Upper lobe of left lung (tissue), 6 donors: ENCODE measurements around the gene PLXNA4. TPM values are rescaled to one million over a fixed set of nuclear protein-coding genes. Genes with fewer than 3 reads are reported as not detected.

Source experiments
- ATAC-seq, 2 donors: fragments of 200-7000 bp; cut with Tn5 transposase; one replicate each; pipeline ENCODE4 v1.9.1; 2022; ENCODE audit warnings: mild to moderate bottlenecking in 2 of 2, moderate library complexity in 2 of 2; ENCODE audit not compliant: low FRiP score in 2 of 2
- DNase-seq, 2 donors: peaks; one replicate each; pipeline ENCODE4 v3.0.0-alpha.2; 2019 to 2020
- H3K27ac ChIP-seq, 4 donors: fragments of 200-600 bp; sonication (generic); one replicate each; pipeline ENCODE4 v1.5.1; 2016 to 2019
- H3K27me3 ChIP-seq, 4 donors: fragments of 200-600 bp; sonication (generic); one replicate each; pipeline ENCODE4 v1.5.1; 2017 to 2019
- H3K36me3 ChIP-seq, 4 donors: fragments of 200-600 bp; sonication (generic); one replicate each; pipeline ENCODE4 v1.5.1; 2016 to 2019
- H3K4me1 ChIP-seq, 4 donors: fragments of 200-600 bp; sonication (generic); one replicate each; pipeline ENCODE4 v1.5.1; 2018 to 2019
- H3K4me3 ChIP-seq, 4 donors: fragments of 200-600 bp; sonication (generic); one replicate each; pipeline ENCODE4 v1.5.1; 2017 to 2019; ENCODE audit warnings: mild to moderate bottlenecking in 2 of 4, moderate library complexity in 1 of 4
- H3K9me3 ChIP-seq, 4 donors: fragments of 200-600 bp; sonication (generic); one replicate each; pipeline ENCODE4 v1.5.1; 2018 to 2019
- CTCF ChIP-seq, 6 experiments: fragments of 450-650 bp in 4 of 6; fragments of 200-600 bp in 2 of 6; sonication (generic) in 2 of 6; IDR thresholded peaks; one replicate each; pipeline ENCODE4 v1.5.1; 2016 to 2019; ENCODE audit warnings: antibody characterized with exemption in 6 of 6
- EP300 ChIP-seq, 4 donors: sonication (generic); formaldehyde crosslinking; IDR thresholded peaks; one replicate each; pipeline ENCODE4 v1.5.1; 2017; ENCODE audit warnings: antibody characterized with exemption in 4 of 4, control low read depth in 2 of 4
- POLR2A ChIP-seq, 4 donors: fragments of 450-650 bp; IDR thresholded peaks; one replicate each; pipeline ENCODE4 v1.5.1; 2016 to 2017; ENCODE audit warnings: antibody characterized with exemption in 4 of 4, mild to moderate bottlenecking in 2 of 4
- POLR2AphosphoS5 ChIP-seq, 2 donors: sonication (generic); formaldehyde crosslinking; IDR thresholded peaks; one replicate each; pipeline ENCODE4 v1.5.1; 2017; ENCODE audit warnings: antibody characterized with exemption in 2 of 2
- WGBS, 2 donors: methylation state at CpG; one replicate each; pipeline ENCODE4 v1.1.5; 2017 to 2018; 5-methylcytosine and 5-hydroxymethylcytosine counted together
- total RNA-seq, 6 donors: library from RNA; depleted of rRNA in 4 of 6; stranded (reverse); fragments of >200 nt in 4 of 6; gene quantifications; one replicate each; pipeline versions ENCODE4 v1.1.0 to v1.2.1, GENCODE V29; 2016 to 2021
- donor health status: DM: no; HTN: no; CAD: no; lungs with moderate emphysema.
- donor health status: DM: no; HTN: yes; CAD: no; lungs with severe emphysema.

The PLXNA4 gene
- total RNA-seq, 6 donors from 2014 or later = 1.1 to 5.9 (median 2.6) TPM

DNA sequence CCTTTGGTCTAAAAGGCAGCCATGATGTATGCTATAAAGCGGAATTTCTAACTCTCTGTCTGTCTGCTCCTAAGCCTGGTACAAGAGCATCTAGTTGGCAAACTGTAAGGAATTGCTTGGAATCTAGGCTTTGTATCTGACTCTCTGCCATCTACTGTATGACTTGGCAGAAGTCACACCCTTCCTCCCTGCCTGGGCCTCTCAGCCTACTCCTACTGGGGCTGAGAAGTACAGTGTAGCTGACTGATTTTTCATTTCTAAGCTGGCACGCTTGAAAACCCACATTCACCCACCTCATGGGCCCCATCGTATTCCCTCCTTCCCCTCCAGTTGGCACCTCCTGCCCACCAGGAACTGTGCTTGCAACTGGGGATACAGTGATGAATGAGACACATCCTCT is 435.2 kb downstream of the PLXNA4 start:
- Histone ChIP-seq H3K4me3 (no peak overlapping the region), H3K36me3 (no peaks in the 10 kb centered on the region), H3K27ac (no peak overlapping the region), H3K9me3 (no peaks in the 10 kb centered on the region), H3K4me1 (no peaks in the 10 kb centered on the region), H3K27me3 (no peaks in the 10 kb centered on the region)
- no peak for TF ChIP-seq EP300 (IDR thresholded peaks at IDR 0.05)
- TF ChIP-seq POLR2A (IDR thresholded peaks at IDR 0.05) = no peak
- TF ChIP-seq CTCF (IDR thresholded peaks at IDR 0.05) = no peak
- TF ChIP-seq POLR2AphosphoS5 (IDR thresholded peaks at IDR 0.05) = no peak
- 50 to 60% methylated on average over 3 of the region's 3 CpGs for WGBS, 2 donors
- ATAC-seq = no peak
- DNase-seq = no peak

- TF ChIP-seq CTCF (IDR thresholded peaks at IDR 0.05) (no peak), POLR2AphosphoS5 (IDR thresholded peaks at IDR 0.05) (no peak), POLR2A (IDR thresholded peaks at IDR 0.05) (no peak), EP300 (IDR thresholded peaks at IDR 0.05) (no peak)
- 85 to 90% methylated on average over 2 to 5 of the region's 5 CpGs for WGBS, 2 donors
- DNase-seq = no peak
Measured at GRCh38 chr7:132140341-132140740, 435.9 kb downstream of the PLXNA4 start.

DNA sequence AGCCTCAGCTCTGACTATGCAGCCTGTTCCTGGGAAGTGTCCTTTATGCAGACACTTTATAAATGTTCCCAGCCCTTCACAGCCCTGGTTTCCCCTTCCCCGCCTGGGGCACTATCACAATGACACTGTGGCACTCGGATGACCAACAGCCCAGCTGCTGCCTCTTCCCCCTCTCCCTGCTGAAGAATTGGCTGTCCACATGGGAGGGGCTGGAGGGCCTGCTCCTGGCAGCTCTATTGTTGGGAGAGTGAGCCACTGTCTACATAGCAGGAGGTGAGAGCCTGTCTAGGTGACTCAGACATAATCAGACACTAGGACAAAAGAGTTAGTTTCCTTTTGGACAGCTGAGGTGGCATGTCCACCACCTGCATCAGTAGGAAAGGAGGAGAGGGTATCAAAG is 437.5 kb downstream of the PLXNA4 start:
- H3K4me1 ChIP-seq = no peaks in the 10 kb centered on the region
- ATAC-seq (no peak), DNase-seq (no peak)
- WGBS, 2 donors = 73% methylated on average over 2 of the region's 2 CpGs; no CpG with 5 or more reads in 1 of the 2 donors
- H3K36me3 ChIP-seq = no peaks in the 10 kb centered on the region
- no peak overlapping the region for H3K27ac ChIP-seq
- H3K27me3 ChIP-seq = no peaks in the 10 kb centered on the region
- H3K9me3 ChIP-seq = no peaks in the 10 kb centered on the region
- no peak overlapping the region for H3K4me3 ChIP-seq
- TF ChIP-seq POLR2A (IDR thresholded peaks at IDR 0.05) (no peak), CTCF (IDR thresholded peaks at IDR 0.05) (no peak), EP300 (IDR thresholded peaks at IDR 0.05) (no peak), POLR2AphosphoS5 (IDR thresholded peaks at IDR 0.05) (no peak)

More at GRCh38 chr7:132140341-132140740, 435.9 kb downstream of the PLXNA4 start:
- Histone ChIP-seq H3K27ac (no peak overlapping the region), H3K9me3 (no peaks in the 10 kb centered on the region), H3K27me3 (no peaks in the 10 kb centered on the region), H3K4me3 (no peak overlapping the region), H3K36me3 (no peaks in the 10 kb centered on the region), H3K4me1 (no peaks in the 10 kb centered on the region)
- peak in 1 of 2 donors; percentile 38 for ATAC-seq

- WGBS, 2 donors = 89 to 92% methylated on average over 5 of the region's 5 CpGs
- DNase-seq (no peak), ATAC-seq (no peak)
- Histone ChIP-seq H3K9me3 (no peaks in the 10 kb centered on the region), H3K4me3 (no peak overlapping the region), H3K36me3 (no peaks in the 10 kb centered on the region), H3K27me3 (no peaks in the 10 kb centered on the region), H3K4me1 (no peaks in the 10 kb centered on the region), H3K27ac (no peak overlapping the region)
- TF ChIP-seq EP300 (IDR thresholded peaks at IDR 0.05) = no peak
- no peak for TF ChIP-seq POLR2A (IDR thresholded peaks at IDR 0.05)
- no peak for TF ChIP-seq POLR2AphosphoS5 (IDR thresholded peaks at IDR 0.05)
- no peak for TF ChIP-seq CTCF (IDR thresholded peaks at IDR 0.05)
Measured at GRCh38 chr7:132137681-132138080, 438.6 kb downstream of the PLXNA4 start.

- no peak overlapping the region for H3K4me3 ChIP-seq
- no peaks in the 10 kb centered on the region for H3K36me3 ChIP-seq
- H3K9me3 ChIP-seq = no peaks in the 10 kb centered on the region
- H3K4me1 ChIP-seq = no peaks in the 10 kb centered on the region
- no peak for TF ChIP-seq POLR2AphosphoS5 (IDR thresholded peaks at IDR 0.05)
- no peak for TF ChIP-seq EP300 (IDR thresholded peaks at IDR 0.05)
- no peak for TF ChIP-seq POLR2A (IDR thresholded peaks at IDR 0.05)
- 80 to 90% methylated on average over 6 to 8 of the region's 8 CpGs for WGBS, 2 donors
- DNase-seq (no peak), ATAC-seq (no peak)
- H3K27me3 ChIP-seq = no peaks in the 10 kb centered on the region
- H3K27ac ChIP-seq = no peak overlapping the region
Measured at GRCh38 chr7:132135746-132136385, 440.4 kb downstream of the PLXNA4 start.
